Mucosa of descending colon (tissue), 3 donors: ENCODE results near the gene PIGU. TPM values are rescaled to one million over a fixed set of nuclear protein-coding genes. Genes with fewer than 3 reads are reported as not detected.

Experiments
- ATAC-seq: fragments of 200-7000 bp; cut with Tn5 transposase; one replicate; pipeline ENCODE4 v1.9.1; 2020; ENCODE audit warnings: mild to moderate bottlenecking, moderate library complexity
- DNase-seq, 3 donors: peaks; one replicate each; pipeline ENCODE4 v3.0.0-alpha.2; 2020
- H3K36me3 ChIP-seq: fragments of 200-600 bp; one replicate; pipeline ENCODE4 v1.8.0; 2021; ENCODE audit warnings: low read depth, mild to moderate bottlenecking
- H3K4me1 ChIP-seq: fragments of 200-600 bp; one replicate; pipeline ENCODE4 v1.8.0; 2021; ENCODE audit warnings: low read depth, mild to moderate bottlenecking
- H3K4me3 ChIP-seq: fragments of 200-600 bp; one replicate; pipeline ENCODE4 v1.8.0; 2021; ENCODE audit warnings: mild to moderate bottlenecking
- H3K9me3 ChIP-seq: fragments of 200-600 bp; one replicate; pipeline ENCODE4 v1.8.0; 2021; ENCODE audit warnings: mild to moderate bottlenecking
- intact Hi-C, 2 donors: fragments of 100-400 bp; cut with DNase I in 1 of 2; cut with micrococcal nuclease in 1 of 2; formaldehyde crosslinking; loops; one replicate each; pipeline versions ENCODE4 v1.11.0 to v1.11.1; 2022; cut with DNase I, micrococcal nuclease
- total RNA-seq, 3 donors: library from RNA; stranded (reverse); fragmentation: NEBNext Ultra II Directional in 2 of 3; extraction: Animal tissue kit (Norgen Biotek cat#: 25700) in 2 of 3; gene quantifications; one replicate each; pipeline versions ENCODE4 v1.2.1 to v1.2.4, GENCODE V29; 2021 to 2023
- TF ChIP-seq, protein P1 (sequence below): fragments of 200-600 bp; IDR thresholded peaks from one replicate; pipeline ENCODE4 v1.8.0; 2022; ENCODE audit warnings: antibody characterized with exemption, mild to moderate bottlenecking
- donor health status: DM: no; HTN: no; CAD: no; lungs with moderate emphysema.
- donor health status: DM: no; HTN: no; CAD: no.
- donor health status: DM: no; HTN: yes; CAD: no.

PIGU gene
- total RNA-seq, 3 donors from 2014 or later, result 14.4 to 26.3 (median 24.3) TPM

- intact Hi-C loops, result no loop called here
- TF ChIP-seq, protein P1, sequence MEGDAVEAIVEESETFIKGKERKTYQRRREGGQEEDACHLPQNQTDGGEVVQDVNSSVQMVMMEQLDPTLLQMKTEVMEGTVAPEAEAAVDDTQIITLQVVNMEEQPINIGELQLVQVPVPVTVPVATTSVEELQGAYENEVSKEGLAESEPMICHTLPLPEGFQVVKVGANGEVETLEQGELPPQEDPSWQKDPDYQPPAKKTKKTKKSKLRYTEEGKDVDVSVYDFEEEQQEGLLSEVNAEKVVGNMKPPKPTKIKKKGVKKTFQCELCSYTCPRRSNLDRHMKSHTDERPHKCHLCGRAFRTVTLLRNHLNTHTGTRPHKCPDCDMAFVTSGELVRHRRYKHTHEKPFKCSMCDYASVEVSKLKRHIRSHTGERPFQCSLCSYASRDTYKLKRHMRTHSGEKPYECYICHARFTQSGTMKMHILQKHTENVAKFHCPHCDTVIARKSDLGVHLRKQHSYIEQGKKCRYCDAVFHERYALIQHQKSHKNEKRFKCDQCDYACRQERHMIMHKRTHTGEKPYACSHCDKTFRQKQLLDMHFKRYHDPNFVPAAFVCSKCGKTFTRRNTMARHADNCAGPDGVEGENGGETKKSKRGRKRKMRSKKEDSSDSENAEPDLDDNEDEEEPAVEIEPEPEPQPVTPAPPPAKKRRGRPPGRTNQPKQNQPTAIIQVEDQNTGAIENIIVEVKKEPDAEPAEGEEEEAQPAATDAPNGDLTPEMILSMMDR, result no peak
- ATAC-seq (no peak), DNase-seq (no peak)
- Histone ChIP-seq H3K9me3 (no peaks in the 10 kb centered on the region), H3K4me3 (no peak overlapping the region), H3K36me3 (no peaks in the 10 kb centered on the region), H3K4me1 (peaks cover 12% of the 10 kb centered on the region)
Observed at GRCh38 chr20:34512955-34513419, 163.9 kb downstream of the PIGU start.

DNA sequence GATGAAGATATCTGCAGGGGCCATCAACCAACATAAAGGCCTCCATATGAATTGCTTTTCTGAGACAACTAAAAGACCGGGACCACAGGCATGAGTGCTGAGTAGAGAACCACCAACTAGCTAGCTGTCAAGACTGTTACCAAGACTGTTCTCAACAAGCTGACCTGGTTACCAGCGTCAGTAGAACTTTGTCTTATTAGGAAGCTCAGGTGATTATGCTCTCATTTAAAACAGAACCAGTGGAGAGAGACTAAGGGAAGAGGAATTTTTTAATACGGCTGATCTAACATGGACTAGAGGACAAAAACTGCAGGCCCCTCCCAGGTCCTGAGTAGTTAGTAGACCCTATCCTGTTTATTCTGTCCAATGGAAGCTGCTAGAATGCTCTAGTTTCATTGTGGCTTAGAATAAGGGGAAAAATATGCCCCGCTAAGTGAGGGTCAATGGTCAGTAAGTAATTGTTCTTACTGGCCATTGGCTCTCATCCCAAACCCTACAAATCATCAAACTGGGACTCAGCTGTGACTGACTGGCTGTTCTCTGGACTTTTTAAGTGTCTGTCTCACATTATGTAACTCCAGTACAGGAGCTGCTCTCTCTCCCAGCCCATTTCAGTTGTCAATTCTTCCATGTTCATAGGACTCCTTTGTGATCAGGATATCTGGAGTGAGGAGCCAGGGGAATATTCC, 164.5 kb downstream of the PIGU start:
- TF ChIP-seq, protein P1, result no peak
- DNase-seq (no peak), ATAC-seq (no peak)
- Histone ChIP-seq H3K36me3 (no peaks in the 10 kb centered on the region), H3K4me3 (no peak overlapping the region), H3K9me3 (no peaks in the 10 kb centered on the region), H3K4me1 (peaks cover 6% of the 10 kb centered on the region)
- intact Hi-C loops, result no loop called here

GRCh38 chr20:34511891-34512265, 165.0 kb downstream of the PIGU start:
- no peak for ATAC-seq
- TF ChIP-seq, protein P1, result no peak
- Histone ChIP-seq H3K4me1 (peaks cover 4% of the 10 kb centered on the region), H3K36me3 (no peaks in the 10 kb centered on the region), H3K4me3 (no peak overlapping the region), H3K9me3 (no peaks in the 10 kb centered on the region)
- intact Hi-C loops, result no loop called here
- no peak for DNase-seq

- intact Hi-C loops, result no loop called here
- no peaks in the 10 kb centered on the region for H3K36me3 ChIP-seq
- ATAC-seq, result no peak
Observed at GRCh38 chr20:34510575-34510974, 166.3 kb downstream of the PIGU start.

More at GRCh38 chr20:34510575-34510974, 166.3 kb downstream of the PIGU start:
- no peak overlapping the region for H3K4me3 ChIP-seq
- TF ChIP-seq, protein P1, result no peak
- H3K9me3 ChIP-seq, result no peaks in the 10 kb centered on the region
- H3K4me1 ChIP-seq, result peaks cover 4% of the 10 kb centered on the region
- no peak for DNase-seq

Other genes starting within 250 kb of the PIGU start
- gene DYNLRB1, start 160.7 kb downstream of the PIGU start, total RNA-seq, result 100 to 1,000 TPM; 110 to 137 (median 119) TPM
- 10 to 100 TPM; 30.6 to 61.6 (median 47.8) TPM for gene MAP1LC3A, start 118.4 kb downstream of the PIGU start, total RNA-seq
- gene TP53INP2, start 27.3 kb upstream of the PIGU start, total RNA-seq, result 100 to 1,000 TPM in 2 of 3 donors, 10 to 100 TPM in 1; 65.9 to 155 (median 114) TPM
- gene NCOA6, start 148.6 kb upstream of the PIGU start, total RNA-seq, result 10 to 100 TPM; 37.8 to 47.5 (median 44.3) TPM
- 10 to 100 TPM; 14.4 to 24.6 (median 20.3) TPM for gene GGT7, start 195.8 kb upstream of the PIGU start, total RNA-seq
- gene ACSS2, start 199.5 kb upstream of the PIGU start, total RNA-seq, result 100 to 1,000 TPM; 191 to 479 (median 302) TPM